Measurements from ENCODE around the gene TREM2.
A peak's percentile ranks its signal among the peaks of the same experiment; 100 is the strongest.
"Not testable (repeated sequence)": the region's sequence is repeated elsewhere in the genome, so short reads cannot be mapped to it uniquely, and the experiment has no call there.

Gene TREM2

DNA sequence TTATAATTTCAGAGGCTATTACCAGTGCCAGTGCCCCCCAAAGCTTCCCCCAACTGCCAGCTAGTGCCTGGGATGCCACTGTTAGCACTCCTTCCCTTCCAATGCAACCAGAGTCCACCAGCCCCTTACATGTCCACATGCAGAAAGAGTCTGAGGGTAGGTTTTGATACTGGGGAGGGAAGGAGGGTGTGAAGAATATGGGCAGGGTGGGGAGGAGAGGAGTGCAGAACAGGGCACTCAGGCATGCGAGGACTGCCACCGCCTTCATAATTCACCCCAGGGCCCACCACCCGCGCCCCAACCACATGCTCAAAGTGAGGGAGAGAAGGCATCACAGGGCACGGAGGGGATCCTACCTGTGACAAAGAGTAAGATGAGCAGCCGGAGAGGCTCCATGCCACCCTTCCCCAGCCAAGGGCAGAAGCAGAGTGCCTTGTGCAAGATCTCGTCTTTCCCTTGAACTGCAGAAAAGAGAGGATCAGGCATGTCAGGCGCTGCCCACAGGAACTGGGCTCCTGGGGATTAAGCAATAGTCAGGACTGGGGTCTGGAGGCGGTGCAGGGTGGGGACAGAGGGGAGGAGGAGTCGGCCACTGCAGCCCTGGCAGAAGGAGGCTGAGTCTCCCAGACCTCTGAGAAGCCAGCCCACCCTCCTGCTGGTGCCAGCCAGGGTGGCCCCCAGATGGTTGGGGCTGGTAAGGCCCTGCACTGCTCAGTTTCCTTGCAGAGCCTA lies at the start of gene TREM2:
TSS of gene TREM2 (minus strand) at position 430 of the 732 bp plus-strand sequence. CDS start at position 396, 34 bp downstream.
- no peak for DNase-seq

DNA sequence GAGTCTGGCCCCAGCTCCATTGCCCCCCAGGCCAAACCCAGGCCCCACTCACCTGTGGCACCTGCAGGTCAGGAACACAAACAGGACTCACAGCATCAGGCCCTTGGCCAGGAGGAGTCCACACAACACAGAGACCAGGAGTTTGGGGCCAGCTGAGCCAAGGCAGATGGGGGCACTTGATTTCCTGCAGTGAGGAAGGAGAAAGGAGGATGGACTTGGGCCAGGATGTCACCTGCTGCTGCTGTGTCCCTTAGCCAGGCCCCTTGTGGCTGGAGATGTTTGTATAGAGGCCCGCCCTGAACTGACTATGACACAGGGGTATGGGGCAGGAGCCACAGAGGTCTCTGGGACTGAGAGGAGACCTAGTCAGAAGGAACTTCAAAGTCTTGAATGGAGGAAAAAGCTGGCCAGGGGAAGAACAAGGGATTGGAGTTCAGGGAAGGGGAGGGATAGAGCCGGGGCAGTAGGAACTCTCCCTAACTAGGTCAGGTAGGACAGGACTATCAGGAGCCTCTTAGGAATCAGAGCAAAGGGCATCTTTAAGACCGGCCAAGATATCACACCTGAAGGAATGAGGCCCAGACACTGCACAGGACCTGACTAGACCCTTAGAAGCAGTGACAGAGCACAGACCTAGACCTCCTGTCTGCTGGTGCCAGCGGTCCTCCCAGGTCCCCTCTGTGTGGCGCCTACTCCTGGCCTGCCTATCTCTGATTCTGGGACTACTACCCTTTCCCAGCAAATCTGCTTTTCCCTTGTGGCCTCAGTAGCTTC lies 46.8 kb upstream of the TREM2 start:
- DNase-seq = no peak

DNA sequence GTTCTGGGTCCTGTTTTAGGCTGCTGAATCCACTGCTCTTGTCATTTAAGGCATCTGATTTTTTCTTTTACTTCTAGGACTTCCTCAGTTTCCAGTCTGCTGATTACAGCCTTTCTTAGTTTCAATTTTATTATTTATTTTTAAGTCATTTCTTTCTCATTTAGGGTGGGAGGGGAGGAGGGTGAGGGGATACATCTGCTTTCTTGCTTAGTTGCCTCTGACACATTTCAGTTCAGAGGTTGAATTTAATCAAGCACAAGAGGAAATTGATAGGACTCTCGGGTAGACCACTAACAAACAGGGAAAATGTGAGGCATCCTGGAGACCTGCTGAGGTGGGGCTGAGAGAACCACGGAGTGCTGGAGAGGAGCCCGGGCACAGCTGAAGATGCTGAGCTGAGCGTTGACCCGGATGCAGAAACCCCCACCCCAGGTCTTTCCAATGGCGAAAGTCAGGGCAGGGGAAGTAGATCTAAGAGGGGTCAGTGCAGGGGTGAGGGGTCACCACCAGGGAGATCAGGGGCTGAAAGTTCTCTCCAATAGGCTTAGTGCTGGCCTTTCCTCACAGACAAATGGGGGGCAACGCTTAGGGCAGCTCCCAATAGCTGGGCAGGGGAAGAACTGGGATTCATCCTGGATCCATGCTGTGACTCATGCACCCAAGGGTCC lies 45.7 kb upstream of the TREM2 start:
- no peak for DNase-seq

DNA sequence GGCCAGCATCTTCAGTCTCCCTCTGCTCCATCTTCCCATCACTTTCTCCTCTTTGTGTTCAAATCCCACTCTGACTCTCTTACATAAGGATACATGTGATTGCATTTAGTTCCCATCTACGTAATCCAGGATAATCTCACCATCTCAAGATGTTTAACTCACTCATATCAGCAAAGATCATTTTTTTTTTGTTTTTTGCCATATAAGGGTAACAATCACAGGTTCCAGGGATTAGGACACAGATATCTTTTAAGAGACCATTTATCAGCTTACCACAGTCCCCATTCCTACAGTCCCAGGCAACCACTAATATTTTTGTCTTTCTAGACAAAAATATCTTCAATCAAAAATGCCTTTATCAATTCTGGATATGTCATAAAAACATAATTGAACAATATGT lies 41.2 kb upstream of the TREM2 start:
- DNase-seq = no peak

DNA sequence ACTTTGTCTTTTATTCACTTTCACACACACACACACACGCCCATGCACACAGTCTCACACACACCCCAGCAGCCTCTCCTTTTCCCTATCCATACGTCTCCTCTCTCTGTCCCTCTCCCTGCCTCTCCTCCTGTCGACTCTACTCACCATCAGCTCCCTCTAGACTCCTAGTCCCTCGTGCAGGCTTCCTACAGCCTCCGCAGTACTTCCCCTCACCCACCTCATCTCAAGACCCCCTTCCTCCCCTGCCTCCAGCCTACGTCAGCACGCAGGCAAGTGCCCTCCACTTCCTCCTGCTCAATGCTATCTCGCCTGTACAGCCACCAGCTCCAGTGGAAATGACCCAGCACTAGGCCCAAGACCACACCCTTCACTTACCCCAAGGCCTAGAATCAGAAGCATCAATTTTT lies 38.9 kb upstream of the TREM2 start:
- DNase-seq = peak; percentile 79

DNA sequence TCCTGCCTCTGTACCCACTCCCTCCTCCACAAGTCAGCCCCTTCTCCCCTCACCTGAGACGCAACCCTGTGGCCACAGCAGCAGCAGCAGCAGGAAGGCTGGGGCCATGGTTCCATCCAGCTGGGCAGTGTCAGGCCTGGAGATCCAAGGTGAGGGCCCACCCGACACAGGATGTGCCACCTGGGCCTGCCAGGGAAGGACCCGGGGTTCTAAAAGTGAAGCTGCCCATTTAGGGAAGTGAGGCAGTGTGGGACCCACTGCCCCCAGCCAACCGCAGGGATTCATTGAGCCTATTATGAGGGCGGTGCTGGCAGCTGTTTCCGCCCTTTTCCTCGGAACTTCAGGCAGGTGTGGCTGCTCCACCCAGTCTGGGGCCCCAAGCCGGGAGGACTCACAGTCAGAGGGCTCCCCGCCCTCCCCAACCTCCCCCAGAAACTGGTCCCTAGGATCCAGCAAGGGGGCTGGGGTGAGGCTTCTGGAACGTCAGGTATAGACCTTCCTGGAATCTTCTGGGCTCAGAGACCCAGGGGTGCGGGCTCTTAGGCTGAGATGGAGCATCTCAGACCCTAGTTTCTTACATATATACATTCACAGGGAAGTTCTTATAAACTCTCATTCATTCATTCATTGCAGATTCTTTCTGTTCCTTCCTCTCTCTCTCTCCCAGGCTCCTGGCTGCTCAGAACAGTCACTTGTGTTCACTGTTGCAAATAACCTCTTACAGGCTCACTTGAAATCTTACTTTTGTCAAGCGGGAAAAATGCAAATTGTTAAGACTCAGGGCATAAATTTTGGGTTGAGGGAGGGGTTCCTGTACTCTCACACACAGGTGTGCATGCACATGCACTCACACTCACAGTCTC lies 38.2 kb upstream of the TREM2 start, which contains the start of gene TREML2:
TSS of gene TREML2 (minus strand) at position 249 of the 863 bp plus-strand sequence. CDS start at position 108, 141 bp downstream.
- peak; percentile 86 for DNase-seq

DNA sequence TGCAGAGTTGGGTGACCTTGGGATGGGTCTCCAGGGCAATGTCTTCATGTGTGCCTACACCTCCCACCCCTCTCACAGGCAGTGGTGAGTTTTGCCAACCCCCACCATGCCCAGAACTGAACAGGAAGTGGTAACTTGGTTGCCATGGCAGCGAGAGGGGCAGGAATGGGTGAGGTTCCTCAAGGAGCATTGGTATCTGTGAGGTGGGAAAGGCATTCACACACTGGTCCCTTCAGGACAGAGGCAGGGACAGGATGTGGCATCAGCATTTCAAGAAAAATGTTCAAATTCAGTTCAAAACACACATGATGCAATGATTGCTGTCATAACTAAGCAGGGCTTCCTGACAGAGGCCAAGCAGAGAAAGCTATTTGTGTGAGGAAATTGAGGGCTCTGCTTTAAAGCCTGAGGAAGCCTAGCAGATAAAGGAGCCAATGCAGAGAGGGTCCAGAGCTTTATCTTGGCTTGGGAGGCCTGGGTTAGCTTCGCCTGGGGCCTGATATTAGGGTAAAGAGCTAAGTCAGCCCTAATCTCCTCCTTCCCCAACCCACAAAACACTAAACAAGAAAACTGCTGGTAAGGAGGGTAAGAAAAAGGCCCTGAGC lies 37.5 kb upstream of the TREM2 start:
- DNase-seq = peak; percentile 94

DNA sequence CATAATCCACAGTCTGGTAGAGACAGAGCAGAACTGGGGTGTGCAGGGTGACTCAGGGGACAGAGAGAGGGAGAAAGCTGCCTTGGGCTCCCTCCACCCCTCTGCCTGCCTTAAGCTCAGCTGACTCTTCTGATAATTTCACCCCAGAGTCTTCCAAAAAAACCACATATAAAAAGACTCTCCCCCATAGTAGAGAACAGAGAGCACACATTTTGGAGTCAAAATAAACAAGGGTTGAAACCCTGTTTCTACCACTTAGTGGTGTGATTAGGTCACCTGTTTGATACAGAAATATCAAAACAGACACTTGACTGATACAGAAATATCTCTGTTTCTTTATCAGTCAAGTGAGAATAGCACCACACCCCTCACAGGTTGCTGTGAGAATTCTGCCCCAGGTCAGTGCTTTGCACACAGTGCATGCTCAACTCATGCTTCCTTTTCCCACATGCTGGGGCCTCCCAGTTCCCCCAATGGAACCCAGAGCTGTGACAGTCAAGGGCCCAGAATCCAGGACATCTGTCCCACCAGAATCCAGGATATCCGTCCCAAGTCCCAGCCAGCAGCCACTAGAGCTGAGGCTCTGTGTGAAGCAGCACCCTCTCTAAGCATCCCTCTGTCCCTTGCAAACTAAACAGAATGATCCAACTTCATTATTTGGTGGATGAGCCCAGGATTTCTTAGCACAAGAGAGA lies 36.8 kb upstream of the TREM2 start:
- peak; percentile 81 for DNase-seq

DNA sequence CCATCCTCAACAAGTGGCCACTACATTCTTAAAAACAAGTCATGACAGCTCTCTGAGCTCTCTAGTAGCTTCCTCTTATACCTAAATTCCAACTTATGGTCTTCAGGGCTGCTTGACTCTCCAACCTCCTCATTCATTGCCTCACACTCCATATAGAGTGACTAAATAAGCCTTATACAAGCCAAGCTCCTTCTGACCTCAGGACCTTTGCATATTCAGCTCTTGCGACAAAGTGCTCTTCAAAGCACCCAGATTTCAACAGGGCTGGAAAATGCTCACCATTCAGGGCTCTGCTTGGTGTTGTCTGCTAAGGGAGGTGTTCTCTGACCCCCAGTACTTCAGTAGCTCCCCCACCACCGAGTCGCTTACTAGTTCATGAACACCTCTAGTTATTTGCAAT lies 34.3 kb upstream of the TREM2 start:
- DNase-seq = no peak

DNA sequence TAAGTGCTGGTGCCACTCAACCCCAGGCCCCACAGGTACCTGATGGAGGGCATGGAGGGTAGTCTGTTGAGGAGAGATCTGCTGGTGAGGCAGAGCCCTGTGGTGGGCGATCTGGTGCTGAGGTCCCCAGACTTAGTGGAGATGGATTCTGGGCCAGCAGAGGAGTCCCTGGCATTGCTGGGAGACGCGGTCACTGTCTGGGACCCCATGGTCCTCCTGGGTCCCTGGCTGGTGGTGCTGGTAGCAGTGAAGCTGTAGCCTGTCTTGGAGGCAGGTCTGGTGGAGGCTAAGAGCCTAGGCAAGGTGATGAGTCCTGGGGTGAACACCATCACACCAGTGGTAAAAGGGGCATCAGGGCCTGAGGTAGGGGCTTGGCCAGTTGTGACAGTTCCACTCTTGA lies 31.5 kb upstream of the TREM2 start:
- DNase-seq = no peak

DNA sequence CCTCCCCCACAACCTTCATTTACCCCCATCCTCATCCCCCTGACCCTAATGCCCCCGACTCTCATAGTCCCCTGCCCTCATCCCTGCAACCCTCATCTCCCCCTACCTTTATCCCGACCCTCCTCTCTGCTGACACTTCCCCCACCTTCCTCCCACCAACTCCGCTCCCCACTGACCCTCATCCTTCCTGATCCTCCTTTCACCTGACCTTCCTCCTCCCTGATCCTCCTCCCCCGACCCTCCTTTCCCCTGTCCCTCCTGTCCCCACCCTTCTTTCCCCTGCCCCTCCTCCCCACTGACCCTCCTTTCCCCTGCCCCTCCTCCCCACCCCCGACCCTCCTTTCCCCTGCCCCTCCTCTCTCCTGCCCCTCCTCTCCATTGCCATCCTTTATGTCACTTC lies 31.0 kb upstream of the TREM2 start:
- no peak for DNase-seq

DNA sequence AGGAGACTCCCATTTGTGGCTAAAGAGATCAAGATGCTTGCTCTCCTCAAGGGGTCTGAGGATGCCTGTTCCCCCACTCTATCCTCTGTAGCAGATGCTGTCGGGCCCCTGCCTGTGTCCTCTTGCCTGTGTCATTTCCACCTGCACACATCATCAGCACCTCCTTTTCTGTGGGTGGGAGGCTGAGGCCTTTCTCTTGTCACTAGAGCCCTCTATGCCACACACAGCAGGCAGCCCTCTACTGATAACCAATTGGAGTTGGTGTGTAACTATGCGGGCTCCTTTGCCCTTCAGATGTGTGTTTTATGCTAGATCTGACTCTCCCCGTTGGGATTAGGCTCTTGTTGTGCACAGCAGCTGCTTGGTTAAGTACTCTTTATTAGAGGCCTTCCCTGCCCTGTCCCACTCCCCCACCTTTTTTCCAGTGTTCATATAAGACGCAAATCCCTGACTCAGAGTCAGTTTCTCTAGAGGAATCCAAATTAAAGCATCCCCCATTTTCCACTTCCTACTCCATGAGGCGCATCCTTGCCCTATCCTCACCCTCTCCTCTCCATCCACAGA lies 30.3 kb upstream of the TREM2 start:
- no peak for DNase-seq

DNA sequence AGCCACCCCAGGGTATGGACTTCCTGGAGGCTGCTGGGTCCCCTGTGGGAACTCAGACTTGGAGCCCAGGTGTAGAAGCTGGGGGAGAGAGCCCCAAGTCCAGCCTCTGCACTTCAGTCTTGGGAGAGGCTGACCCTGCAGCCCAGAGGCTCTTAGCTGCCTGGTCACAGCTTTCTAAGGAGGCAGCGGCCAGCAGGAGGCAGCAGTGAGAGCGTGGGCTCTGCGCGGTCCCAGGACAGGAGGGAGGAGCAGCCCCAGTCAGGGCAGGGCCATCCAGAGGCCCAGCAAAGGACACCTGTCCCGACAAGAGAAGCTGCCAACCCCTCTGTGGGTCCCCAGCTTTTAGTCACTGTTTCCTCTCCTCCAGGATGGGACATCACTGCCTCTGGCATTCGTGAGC lies 28.7 kb upstream of the TREM2 start:
- DNase-seq = peak; percentile 32

DNA sequence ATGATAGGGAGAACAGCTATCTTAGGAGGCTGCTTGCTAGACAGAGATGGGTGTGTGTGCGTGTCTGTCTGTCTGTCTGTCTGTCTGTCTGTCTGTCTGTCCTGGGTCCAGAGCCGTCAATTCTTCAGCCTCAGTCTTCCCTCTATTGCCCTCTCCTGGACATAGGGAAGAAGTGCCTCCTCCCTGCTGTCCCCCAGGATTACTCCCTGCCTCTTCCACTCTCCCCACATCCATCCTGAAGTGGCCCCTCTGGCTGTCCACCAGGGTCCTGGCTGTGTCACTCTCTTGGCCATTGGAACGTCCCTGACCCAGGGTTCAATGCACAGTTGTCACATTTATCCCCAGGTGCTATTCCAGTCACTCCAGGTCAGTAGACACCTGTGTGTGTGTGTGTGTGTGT lies 27.9 kb upstream of the TREM2 start:
- DNase-seq = no peak

DNA sequence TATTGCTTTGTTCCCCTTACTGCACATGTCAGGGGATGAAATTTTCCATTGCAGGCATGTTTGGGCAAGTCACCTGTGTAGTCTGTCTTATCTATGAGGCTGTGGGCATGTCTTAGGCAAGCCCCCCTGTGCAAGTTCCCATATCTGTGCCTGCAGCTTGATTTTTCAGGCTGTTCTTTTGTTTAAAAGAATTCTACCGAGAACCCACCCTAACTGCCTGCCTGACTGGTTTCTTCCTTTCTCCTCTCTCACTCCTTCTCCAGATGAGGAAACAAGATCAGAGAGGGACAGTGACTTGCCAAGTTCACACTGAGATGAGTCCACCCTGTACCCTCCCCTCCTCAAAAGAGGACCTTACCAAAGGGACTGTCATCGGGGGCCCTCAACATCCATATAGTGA lies 27.1 kb upstream of the TREM2 start:
- peak; percentile 30 for DNase-seq

DNA sequence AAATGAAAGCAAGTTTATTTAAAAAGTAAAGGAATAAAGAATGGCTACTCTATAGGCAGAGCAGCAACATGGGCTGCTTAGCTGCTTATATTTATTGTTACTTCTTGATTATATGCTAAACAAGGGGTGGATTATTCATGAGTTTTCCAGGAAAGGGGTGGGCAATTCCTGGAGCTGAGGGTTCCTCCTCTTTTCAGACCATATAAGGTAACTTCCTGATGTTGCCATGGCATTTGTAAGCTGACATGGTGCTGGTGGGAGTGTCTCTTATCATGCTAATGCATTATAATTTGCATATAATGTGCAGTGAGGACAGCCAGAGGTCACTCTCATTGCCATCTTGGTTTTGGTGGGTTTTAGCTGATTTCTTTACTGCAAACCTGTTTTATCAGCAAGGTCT lies 26.1 kb upstream of the TREM2 start:
- not testable (repeated sequence) for DNase-seq

DNA sequence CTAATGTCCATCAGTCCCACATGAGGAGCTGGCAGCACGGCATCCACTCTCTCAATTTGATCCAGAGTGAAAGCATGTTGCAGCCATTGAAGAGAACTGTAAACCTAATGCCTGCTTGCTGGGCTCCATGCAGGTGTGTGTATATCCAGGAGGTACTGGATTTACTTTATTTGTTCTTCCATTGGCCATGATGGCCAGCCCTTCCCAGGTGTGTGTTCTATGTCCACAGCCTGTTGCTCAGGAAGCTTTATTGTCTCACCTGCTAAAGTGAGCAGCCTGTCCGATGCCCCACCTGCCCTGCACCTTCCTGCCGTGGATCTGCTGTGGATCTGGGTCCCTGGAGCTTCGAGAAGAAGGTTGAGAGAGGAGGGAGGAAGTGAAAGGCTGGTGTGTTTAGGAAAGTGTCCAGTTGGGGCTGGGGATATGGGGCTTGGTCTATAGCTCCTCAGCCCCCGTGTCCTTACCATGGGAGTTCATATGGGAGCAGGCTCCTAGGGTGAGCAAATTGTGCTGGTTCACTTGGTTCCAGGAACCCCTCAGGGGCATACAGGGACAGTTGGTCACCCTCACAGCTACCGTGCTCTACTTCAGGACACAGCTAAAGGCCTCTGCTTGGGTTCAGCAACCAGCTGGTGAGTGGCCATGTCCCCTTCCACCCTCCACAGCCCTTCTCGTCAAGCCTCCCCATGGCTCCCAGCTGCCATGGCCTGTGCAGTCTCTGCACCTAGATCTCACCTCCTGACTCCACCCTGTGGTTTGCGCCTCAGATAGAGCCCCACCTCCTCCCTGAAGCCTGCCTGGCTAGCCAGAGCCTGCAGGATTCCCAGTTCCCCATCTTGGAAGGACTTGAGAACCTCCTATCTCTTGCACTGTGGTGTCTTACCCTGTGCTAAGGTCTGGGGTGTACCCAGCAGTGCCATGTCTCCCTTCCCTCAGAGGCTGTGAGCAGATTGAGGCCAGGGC lies 25.3 kb upstream of the TREM2 start:
- DNase-seq = no peak

DNA sequence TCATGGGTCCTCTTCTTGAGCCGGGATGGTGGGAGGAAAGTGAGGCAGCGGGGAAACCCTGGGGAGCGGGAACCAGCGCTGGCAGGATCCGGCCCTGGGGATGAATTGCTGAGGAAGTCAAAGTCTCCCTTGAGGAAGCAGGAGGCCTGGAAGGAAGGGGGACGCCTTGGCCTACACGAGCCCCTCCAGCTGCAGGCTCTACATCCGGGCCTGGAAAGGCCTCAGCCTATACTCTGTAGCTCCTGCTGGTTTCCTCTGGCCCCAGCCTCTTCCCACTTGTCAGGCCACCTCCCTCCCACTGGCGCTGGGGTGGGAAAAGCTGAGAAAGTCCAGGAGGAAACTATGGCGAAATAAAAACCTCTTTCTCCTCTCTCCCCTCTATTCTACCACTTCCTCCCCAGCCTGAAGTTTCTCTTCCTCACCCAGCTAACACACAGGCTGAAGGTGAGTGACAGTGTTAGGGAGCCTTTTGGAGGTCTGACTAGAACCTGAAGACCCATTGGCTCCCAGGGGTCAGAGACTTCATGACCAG lies 23.2 kb upstream of the TREM2 start:
- no peak for DNase-seq

DNA sequence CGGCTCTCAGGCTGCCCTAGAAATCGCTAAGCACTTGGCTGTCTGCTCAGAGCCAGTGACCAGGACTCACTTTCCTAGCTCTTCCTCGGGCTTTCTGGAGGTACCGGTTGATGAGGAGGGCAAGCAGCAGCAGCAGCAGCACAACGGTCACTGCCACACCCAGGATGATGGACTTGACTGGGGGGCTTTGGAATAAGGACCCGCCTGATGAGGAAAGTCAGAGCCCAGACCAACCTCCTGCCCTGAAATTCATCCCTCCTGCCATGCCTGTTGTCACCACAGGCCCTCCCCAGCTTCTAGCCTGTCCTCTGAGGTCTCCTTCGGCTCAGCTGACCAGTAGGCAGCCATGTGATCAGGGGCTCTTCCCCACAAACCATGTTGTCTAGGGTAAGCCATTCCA lies 21.8 kb upstream of the TREM2 start:
- no peak for DNase-seq

All from hematopoietic multipotent progenitor cell treated with erythropoietin and hydrocortisone succinate and interleukin-3 and kit ligand, for 6 days (in vitro differentiated cells).